Keratinocyte (primary cell): ENCODE measurements around the gene ZNF423. TPM values are rescaled to one million over a fixed set of nuclear protein-coding genes. Genes with fewer than 3 reads are reported as not detected.

Experiments
- DNase-seq: peaks from one replicate; pipeline ENCODE4 v3.0.0-alpha.2; 2011; ENCODE audit warnings: low read depth, missing footprints, low spot score
- FAIRE-seq: peaks from 2 replicates; lab custom pipeline; 2011; peaks lifted over from hg19 to GRCh38; lab: Jason Lieb, UNC
- H2AFZ ChIP-seq: 2 replicates; pipeline ENCODE4 v1.6.0; 2012; ENCODE audit warnings: low read length, control low read depth, inconsistent platforms; ENCODE audit not compliant: control insufficient read depth
- H3K27ac ChIP-seq: 2 replicates; pipeline ENCODE4 v1.5.1; 2011; ENCODE audit warnings: low read length; ENCODE audit not compliant: control insufficient read depth, insufficient read depth
- H3K27me3 ChIP-seq: 3 replicates; pipeline ENCODE4 v1.6.0; 2011; ENCODE audit warnings: low read length; ENCODE audit not compliant: control insufficient read depth, insufficient read depth; ENCODE audit errors: extremely low read depth
- H3K36me3 ChIP-seq, 2 experiments: 2 replicates in 1 of 2; 3 replicates in 1 of 2; pipeline ENCODE4 v1.5.1; 2011; ENCODE audit warnings: low read length in 2 of 2, mild to moderate bottlenecking in 1 of 2; ENCODE audit not compliant: control insufficient read depth in 2 of 2, insufficient read depth in 2 of 2; ENCODE audit errors: extremely low read depth in 1 of 2
- H3K4me1 ChIP-seq: 3 replicates; pipeline ENCODE4 v1.5.1; 2011; ENCODE audit warnings: low read length; ENCODE audit not compliant: control insufficient read depth, insufficient read depth; ENCODE audit errors: extremely low read depth
- H3K4me2 ChIP-seq: 3 replicates; pipeline ENCODE4 v1.6.0; 2011; ENCODE audit warnings: low read depth, low read length; ENCODE audit not compliant: control insufficient read depth, insufficient read depth; ENCODE audit errors: extremely low read depth
- H3K4me3 ChIP-seq, 3 experiments: fragments of 200-600 bp in 1 of 3; sonication (generic) in 1 of 3; 2 replicates in 2 of 3; 3 replicates in 1 of 3; pipeline ENCODE4 v1.5.1; 2011 to 2016; ENCODE audit warnings: low read length in 3 of 3, mild to moderate bottlenecking in 3 of 3, control low read depth in 2 of 3, inconsistent platforms in 1 of 3, low read depth in 1 of 3, mixed read lengths in 1 of 3, mixed run types in 1 of 3, moderate library complexity in 1 of 3; ENCODE audit not compliant: control insufficient read depth in 2 of 3, insufficient read depth in 2 of 3; ENCODE audit errors: extremely low read depth in 1 of 3
- H3K79me2 ChIP-seq: 2 replicates; pipeline ENCODE4 v1.6.0; 2012; ENCODE audit warnings: low read length; ENCODE audit not compliant: control insufficient read depth, insufficient read depth
- H3K9ac ChIP-seq: 3 replicates; pipeline ENCODE4 v1.6.0; 2011; ENCODE audit warnings: low read length; ENCODE audit not compliant: control insufficient read depth, insufficient read depth; ENCODE audit errors: extremely low read depth
- H3K9me1 ChIP-seq: 3 replicates; pipeline ENCODE4 v1.6.0; 2011; ENCODE audit warnings: low read length; ENCODE audit not compliant: control insufficient read depth, insufficient read depth; ENCODE audit errors: extremely low read depth
- H3K9me3 ChIP-seq: 2 replicates; pipeline ENCODE4 v1.5.1; 2012; ENCODE audit warnings: low read depth, low read length; ENCODE audit not compliant: control insufficient read depth
- H4K20me1 ChIP-seq: 3 replicates; pipeline ENCODE4 v1.6.0; 2011; ENCODE audit warnings: low read length; ENCODE audit not compliant: control insufficient read depth, insufficient read depth; ENCODE audit errors: extremely low read depth
- CTCF ChIP-seq, 3 experiments: IDR thresholded peaks in 1 of 3; conservative IDR thresholded peaks in 1 of 3; optimal IDR thresholded peaks in 1 of 3; 2 replicates in 2 of 3; 3 replicates in 1 of 3; pipeline versions ENCODE3 to v1.5.1; 2011; ENCODE audit warnings: low read length in 3 of 3, mild to moderate bottlenecking in 3 of 3, moderate library complexity in 2 of 3, control low read depth in 1 of 3, inconsistent platforms in 1 of 3; ENCODE audit not compliant: insufficient read depth in 2 of 3; ENCODE audit errors: extremely low read depth in 1 of 3
- EZH2 ChIP-seq: IDR thresholded peaks from one replicate; pipeline ENCODE4 v1.6.1; 2012; ENCODE audit warnings: inconsistent platforms, mild to moderate bottlenecking, low read length, moderate library complexity
- dilution Hi-C: fragments of 300-500 bp; cut with MboI; formaldehyde crosslinking; loops from one replicate; pipeline ENCODE4 v1.7.0; 2020; ENCODE audit warnings: low sequenced_read_pairs; ENCODE audit not compliant: extremely low pct_ligation_motif_present
- polyA plus RNA-seq, 5 experiments: library from polyadenylated mRNA; depleted of rRNA in 3 of 5; stranded (reverse) in 3 of 5; stranded (forward) in 1 of 5; unstranded in 1 of 5; fragments of >200 nt; gene quantifications; 1 replicate in 1 of 5; 2 replicates in 3 of 5; 3 replicates in 1 of 5; pipeline versions ENCODE4 v1.2.1 to v1.2.3, GENCODE V29; 2011 to 2012; ENCODE audit warnings: missing spikeins in 2 of 5, low read depth in 1 of 5, low replicate concordance in 1 of 5

The ZNF423 gene
- polyA plus RNA-seq, 1 donor (not counting 4 experiments of a cell fraction or from before 2014, with no cell fraction given), result 0.05 TPM

DNA sequence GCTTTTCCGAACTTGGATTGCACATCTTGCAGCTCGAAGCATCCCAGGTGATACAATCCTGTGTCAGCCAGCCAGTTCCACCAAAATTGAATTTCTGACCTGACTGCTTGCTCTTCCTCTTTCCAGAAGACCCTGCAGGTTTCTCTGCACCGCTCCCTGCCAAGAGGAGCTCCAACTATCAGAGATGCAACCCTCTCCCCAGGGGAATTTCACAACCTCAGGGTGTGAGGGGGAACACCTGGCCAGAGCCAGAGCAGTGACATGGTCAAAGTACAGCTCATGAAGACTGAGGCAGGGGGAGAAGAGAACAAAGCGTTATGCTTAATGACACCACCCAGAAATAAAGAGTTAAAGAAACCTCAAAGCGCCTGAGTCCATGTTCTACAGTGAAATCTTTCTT, 25.0 kb downstream of the ZNF423 start:
- Histone ChIP-seq H3K4me2 (no peak overlapping the region), H3K27me3 (no peaks in the 10 kb centered on the region), H3K4me1 (no peaks in the 10 kb centered on the region), H3K27ac (no peak overlapping the region), H3K79me2 (no peaks in the 10 kb centered on the region), H3K36me3 (no peaks in the 10 kb centered on the region), H3K9ac (no peak overlapping the region), H4K20me1 (no peaks in the 10 kb centered on the region), H3K4me3 (no peak overlapping the region), H3K9me1 (no peaks in the 10 kb centered on the region), H2AFZ (no peak overlapping the region), H3K9me3 (no peaks in the 10 kb centered on the region)
- FAIRE-seq, result no peak
- dilution Hi-C loops, result no loop called here
- no peak for DNase-seq
- TF ChIP-seq CTCF (optimal IDR thresholded peaks at IDR 0.05 in 1 of 3, IDR thresholded peaks at IDR 0.05 in 1 of 3, conservative IDR thresholded peaks at IDR 0.05 in 1 of 3; ENCODE audit: extremely low read depth in 1 of 3, insufficient read depth in 2 of 3, low read length in 3 of 3) (no peak), EZH2 (no peak)

DNA sequence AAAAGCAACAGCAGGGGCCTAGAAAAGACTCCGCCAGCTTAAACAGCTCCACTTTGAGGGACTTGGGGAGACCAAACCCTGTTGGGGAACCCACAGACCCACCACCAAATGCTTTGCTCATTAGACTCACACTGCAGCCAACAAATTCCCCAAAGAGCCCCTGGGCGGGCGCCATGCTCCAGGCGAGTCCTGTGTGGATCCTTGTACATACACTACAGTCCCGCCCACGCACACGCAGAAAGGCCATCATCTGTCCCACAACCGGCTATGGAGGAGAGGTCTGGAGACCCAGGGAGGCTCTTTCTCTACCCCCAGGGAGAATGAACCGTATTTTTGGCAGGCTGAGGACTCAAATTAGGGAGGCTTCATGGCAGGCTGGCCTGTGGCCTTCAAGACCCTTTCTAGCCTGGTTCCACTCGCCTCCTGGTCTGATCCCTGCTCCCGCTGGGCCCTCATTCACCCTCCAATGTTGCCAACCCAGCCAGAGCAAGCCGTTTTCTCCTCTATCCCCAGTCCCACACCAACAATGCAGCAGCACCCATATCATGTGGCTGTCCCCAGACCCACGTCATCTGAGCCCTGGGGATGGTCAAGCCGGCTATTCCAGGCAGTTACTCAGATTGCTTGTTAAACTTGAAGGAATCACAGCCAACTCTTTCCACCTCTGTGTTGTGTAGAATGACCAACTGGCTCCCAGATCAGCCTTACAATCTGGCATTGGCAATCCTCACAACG, 27.2 kb downstream of the ZNF423 start:
- Histone ChIP-seq H3K9me1 (no peaks in the 10 kb centered on the region), H3K27me3 (no peaks in the 10 kb centered on the region), H3K79me2 (no peaks in the 10 kb centered on the region), H3K9me3 (no peaks in the 10 kb centered on the region), H3K9ac (no peak overlapping the region), H3K4me2 (no peak overlapping the region), H3K4me3 (no peak overlapping the region), H3K4me1 (no peaks in the 10 kb centered on the region), H3K36me3 (no peaks in the 10 kb centered on the region), H3K27ac (no peak overlapping the region), H2AFZ (no peak overlapping the region), H4K20me1 (no peaks in the 10 kb centered on the region)
- TF ChIP-seq CTCF (optimal IDR thresholded peaks at IDR 0.05 in 1 of 3, IDR thresholded peaks at IDR 0.05 in 1 of 3, conservative IDR thresholded peaks at IDR 0.05 in 1 of 3; ENCODE audit: extremely low read depth in 1 of 3, insufficient read depth in 2 of 3, low read length in 3 of 3) (no peak), EZH2 (no peak)
- no peak for DNase-seq
- dilution Hi-C loops, result no loop called here
- FAIRE-seq, result no peak
